SK-N-MC (cell line): Measurements from ENCODE around the gene ADSL.

Experiments
- DNase-seq: peaks from one replicate; pipeline ENCODE4 v3.0.0-alpha.2; 2011; ENCODE audit warnings: low read depth, low spot score
- H3K27ac ChIP-seq: fragments of 200-600 bp; sonication (generic); 2 replicates; pipeline ENCODE4 v1.5.1; 2016; ENCODE audit warnings: mixed run types
- H3K36me3 ChIP-seq: fragments of 200-600 bp; sonication (generic); 2 replicates; pipeline ENCODE4 v1.6.1; 2017; ENCODE audit warnings: antibody characterized with exemption, low read length, mixed read lengths; ENCODE audit not compliant: insufficient read depth
- H3K4me3 ChIP-seq: fragments of 200-600 bp; sonication (generic); 2 replicates; pipeline ENCODE4 v1.5.1; 2016
- H3K9ac ChIP-seq: fragments of 200-600 bp; sonication (generic); 2 replicates; pipeline ENCODE4 v1.8.0; 2017; ENCODE audit warnings: mixed run types, mixed read lengths; ENCODE audit not compliant: insufficient read length
- H3K9me3 ChIP-seq: fragments of 200-600 bp; sonication (generic); 2 replicates; pipeline ENCODE4 v1.6.1; 2017; ENCODE audit warnings: low read depth, mild to moderate bottlenecking, antibody characterized with exemption, low read length, moderate library complexity, mixed read lengths
- EZH2 ChIP-seq: fragments of 200-600 bp; sonication (generic); IDR thresholded peaks from one replicate; pipeline ENCODE4 v1.6.1; 2017; ENCODE audit warnings: antibody characterized with exemption
- FOXP2 ChIP-seq: optimal IDR thresholded peaks from 2 replicates; pipeline ENCODE3; 2011; ENCODE audit warnings: mild to moderate bottlenecking, moderate library complexity; ENCODE audit not compliant: insufficient read depth; ENCODE audit errors: extremely low read length, control extremely low read depth
- POLR2AphosphoS5 ChIP-seq: IDR thresholded peaks from 2 replicates; pipeline ENCODE4 v1.6.1; 2012; ENCODE audit warnings: mild to moderate bottlenecking, low read depth, low read length, borderline replicate concordance

ADSL gene

DNA sequence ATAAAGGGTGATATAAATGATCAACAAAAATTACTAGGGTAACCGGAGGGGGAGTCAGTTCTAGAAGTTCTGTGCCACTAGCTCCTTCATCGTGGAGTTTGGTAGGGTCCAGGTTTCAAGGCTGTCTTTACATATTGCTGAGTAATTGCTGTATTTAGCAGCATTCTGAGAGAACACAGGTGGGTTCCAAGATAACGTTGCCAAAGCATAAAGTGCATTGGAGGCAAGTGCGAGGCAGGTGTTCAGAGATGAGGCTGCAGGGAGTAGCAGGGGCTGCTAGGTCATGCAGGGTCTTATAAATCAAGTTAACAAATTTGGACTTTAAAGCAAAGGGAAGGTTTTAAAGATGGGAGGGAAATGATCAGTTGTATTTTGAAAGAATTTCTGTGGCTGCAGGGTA lies 41.9 kb downstream of the ADSL start:
- no peak for DNase-seq
- Histone ChIP-seq H3K4me3 (no peak overlapping the region), H3K36me3 (no peaks in the 10 kb centered on the region), H3K9me3 (no peaks in the 10 kb centered on the region), H3K9ac (no peak overlapping the region), H3K27ac (no peak overlapping the region)
- TF ChIP-seq EZH2 (no peak), FOXP2 (no peak), POLR2AphosphoS5 (no peak)

- no peaks in the 10 kb centered on the region for H3K9me3 ChIP-seq
- H3K27ac ChIP-seq = no peak overlapping the region
- TF ChIP-seq EZH2 = no peak
- no peak for TF ChIP-seq POLR2AphosphoS5
- TF ChIP-seq FOXP2 = no peak
- no peak overlapping the region for H3K9ac ChIP-seq
- H3K36me3 ChIP-seq = no peaks in the 10 kb centered on the region
- no peak overlapping the region for H3K4me3 ChIP-seq
- DNase-seq = no peak
Observed at GRCh38 chr22:40391417-40391816, 45.1 kb downstream of the ADSL start.

DNA sequence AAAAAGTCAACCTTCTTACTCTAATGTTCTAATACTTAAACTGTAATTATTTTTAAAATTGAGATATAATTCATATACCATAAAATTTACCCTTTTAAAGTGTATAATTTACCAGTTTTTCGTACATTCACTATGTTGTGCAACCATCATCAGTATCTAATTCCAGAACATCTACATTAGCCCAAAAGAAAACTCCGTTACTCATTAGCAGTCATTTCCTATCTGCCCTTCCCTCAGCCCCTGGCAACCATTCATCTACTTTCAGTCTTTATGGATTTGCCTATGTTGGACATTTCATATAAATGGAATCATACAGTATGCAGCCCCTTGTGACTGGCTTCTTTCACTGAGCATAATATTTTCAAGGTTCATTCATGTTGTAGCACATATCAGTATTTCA lies 46.3 kb downstream of the ADSL start:
- TF ChIP-seq FOXP2 = no peak
- no peak for TF ChIP-seq POLR2AphosphoS5
- no peak for TF ChIP-seq EZH2
- H3K4me3 ChIP-seq = no peak overlapping the region
- DNase-seq = no peak

GRCh38 chr22:40394607-40395006 lies 48.3 kb downstream of the ADSL start:
- DNase-seq = no peak
- Histone ChIP-seq H3K27ac (no peak overlapping the region), H3K36me3 (no peaks in the 10 kb centered on the region), H3K4me3 (no peak overlapping the region), H3K9me3 (no peaks in the 10 kb centered on the region), H3K9ac (no peak overlapping the region)
- TF ChIP-seq EZH2 (no peak), FOXP2 (no peak), POLR2AphosphoS5 (no peak)

More for the DNA sequence above, 46.3 kb downstream of the ADSL start:
- Histone ChIP-seq H3K9me3 (no peaks in the 10 kb centered on the region), H3K9ac (no peak overlapping the region), H3K27ac (no peak overlapping the region), H3K36me3 (no peaks in the 10 kb centered on the region)

DNA sequence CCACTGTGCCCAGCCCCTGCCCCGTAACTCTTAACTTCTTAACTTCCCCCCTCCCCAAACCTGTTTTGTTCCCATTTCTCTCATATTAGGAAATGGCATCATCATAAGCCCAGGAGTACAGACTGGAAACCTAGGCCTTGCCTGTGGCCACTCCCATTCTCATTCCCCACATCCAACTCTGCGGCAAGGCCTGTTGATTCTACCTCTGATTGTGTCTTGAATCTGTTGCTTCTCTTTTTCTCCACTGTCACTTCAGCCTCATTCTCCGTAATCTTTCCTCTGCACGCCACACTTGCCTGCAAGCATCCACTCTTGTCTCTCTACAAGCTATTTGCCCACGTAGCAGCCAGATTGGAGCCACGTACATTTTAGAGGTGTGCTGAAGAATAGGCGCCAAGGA lies 49.3 kb downstream of the ADSL start:
- no peak for TF ChIP-seq POLR2AphosphoS5
- TF ChIP-seq EZH2 = no peak
- no peak for TF ChIP-seq FOXP2
- Histone ChIP-seq H3K9me3 (no peaks in the 10 kb centered on the region), H3K27ac (no peak overlapping the region), H3K9ac (no peak overlapping the region), H3K4me3 (no peak overlapping the region), H3K36me3 (no peaks in the 10 kb centered on the region)
- no peak for DNase-seq

- DNase-seq = peak; percentile 28
- peak overlapping the region; percentile 22; the same call in 1 of the 2 replicates for H3K4me3 ChIP-seq
Observed at GRCh38 chr22:40396882-40397281, 50.6 kb downstream of the ADSL start.

GRCh38 chr22:40397396-40397795 lies 51.1 kb downstream of the ADSL start:
- no peak for TF ChIP-seq POLR2AphosphoS5
- TF ChIP-seq FOXP2 = no peak
- TF ChIP-seq EZH2 = no peak
- H3K27ac ChIP-seq = peak overlapping the region; percentile 74; the same call in 1 of the 2 replicates
- H3K36me3 ChIP-seq = peaks cover 9% of the 10 kb centered on the region; the same call in 1 of the 2 replicates
- no peak overlapping the region for H3K9ac ChIP-seq
- H3K4me3 ChIP-seq = no peak overlapping the region
- no peaks in the 10 kb centered on the region for H3K9me3 ChIP-seq
- DNase-seq = peak; percentile 14

More at GRCh38 chr22:40396882-40397281, 50.6 kb downstream of the ADSL start:
- Histone ChIP-seq H3K9me3 (no peaks in the 10 kb centered on the region), H3K9ac (no peak overlapping the region), H3K36me3 (peaks cover 5% of the 10 kb centered on the region; the same call in 1 of the 2 replicates), H3K27ac (peak overlapping the region; percentile 71)
- TF ChIP-seq FOXP2 (no peak), EZH2 (no peak), POLR2AphosphoS5 (no peak)

DNA sequence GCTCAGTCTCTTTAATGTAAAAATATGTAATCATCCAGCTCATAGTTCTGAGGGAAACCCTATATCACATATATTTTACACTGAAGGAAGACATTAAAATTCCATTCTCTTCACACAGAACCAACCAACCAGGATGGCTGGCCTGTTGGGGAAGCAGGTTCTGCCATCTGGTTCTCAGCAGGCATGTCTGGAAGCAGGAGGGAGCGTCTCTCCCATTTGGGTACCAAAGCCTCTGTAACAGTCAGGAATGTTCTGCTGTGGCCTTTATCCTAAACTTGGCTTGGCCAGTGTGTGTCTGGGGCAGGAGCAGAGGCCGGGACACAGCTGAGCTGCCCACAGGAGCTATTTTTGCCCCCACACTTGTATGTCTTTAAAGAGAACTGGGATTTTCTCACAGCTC lies 53.3 kb downstream of the ADSL start:
- no peak overlapping the region for H3K27ac ChIP-seq
- TF ChIP-seq EZH2 = no peak
- no peak for TF ChIP-seq FOXP2
- TF ChIP-seq POLR2AphosphoS5 = no peak
- no peak overlapping the region for H3K9ac ChIP-seq

GRCh38 chr22:40400159-40400558 lies 53.9 kb downstream of the ADSL start:
- no peak for DNase-seq
- H3K4me3 ChIP-seq = no peak overlapping the region
- no peaks in the 10 kb centered on the region for H3K9me3 ChIP-seq
- no peak overlapping the region for H3K9ac ChIP-seq
- H3K27ac ChIP-seq = no peak overlapping the region
- TF ChIP-seq FOXP2 (no peak), POLR2AphosphoS5 (no peak), EZH2 (no peak)
- H3K36me3 ChIP-seq = peaks cover 9% of the 10 kb centered on the region; the same call in 1 of the 2 replicates

More for the DNA sequence above, 53.3 kb downstream of the ADSL start:
- Histone ChIP-seq H3K9me3 (no peaks in the 10 kb centered on the region), H3K36me3 (peaks cover 9% of the 10 kb centered on the region; the same call in 1 of the 2 replicates), H3K4me3 (no peak overlapping the region)
- DNase-seq = no peak
